ENCODE measurements around the gene LDLRAD4. TPM values are rescaled to one million over a fixed set of nuclear protein-coding genes. Genes with fewer than 3 reads are reported as not detected.

The LDLRAD4 gene
- total and polyA plus RNA-seq, 11 donors = 10.4 to 44.0 (median 29.6) TPM

- Histone ChIP-seq H3K27me3 (no peaks in the 10 kb centered on the region), H3K27ac (no peak overlapping the region), H3K4me3 (no peak overlapping the region), H3K36me3 (peaks cover 0 to 14% (median 0%) of the 10 kb centered on the region in 9 donors), H3K9me3 (no peaks in the 10 kb centered on the region), H3K4me1 (peaks cover 0 to 4% (median 0%) of the 10 kb centered on the region in 12 donors)
- intact Hi-C loops (cut with DNase I) = no loop called here
- no peak for DNase-seq
- WGBS, 4 donors = 85 to 94% (median 89%) methylated on average over 10 of the region's 10 CpGs
- no peak for TF ChIP-seq POLR2A (IDR thresholded peaks at IDR 0.05)
- no peak for TF ChIP-seq CTCF (IDR thresholded peaks at IDR 0.05)
- ATAC-seq = no peak
Measured at GRCh38 chr18:13491138-13491537, 272.6 kb downstream of the LDLRAD4 start.

DNA sequence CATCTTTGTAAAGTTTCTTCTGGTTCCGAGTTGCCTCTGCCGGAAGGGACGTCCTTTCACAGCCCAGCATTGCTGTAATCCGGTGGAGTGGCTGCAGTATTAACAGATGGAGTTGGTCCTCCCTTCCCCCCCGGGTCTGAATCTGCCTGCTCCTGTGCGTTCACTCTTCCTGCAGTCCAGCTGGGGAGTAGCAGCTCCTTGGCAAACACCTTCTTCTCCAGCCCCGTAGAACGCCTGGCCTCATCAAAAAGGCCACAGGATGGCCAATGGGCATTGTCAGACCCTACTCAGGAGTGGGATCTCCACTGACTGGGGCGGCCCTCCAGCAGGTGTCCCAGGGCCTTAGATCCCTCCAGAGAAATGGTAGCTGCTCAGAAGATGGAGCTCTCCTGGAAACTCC lies 273.8 kb downstream of the LDLRAD4 start:
- Histone ChIP-seq H3K4me3 (no peak overlapping the region), H3K4me1 (peaks cover 0 to 4% (median 0%) of the 10 kb centered on the region in 12 donors), H3K27me3 (no peaks in the 10 kb centered on the region), H3K36me3 (peaks cover 0 to 11% (median 0%) of the 10 kb centered on the region in 9 donors), H3K9me3 (no peaks in the 10 kb centered on the region), H3K27ac (no peak overlapping the region)
- TF ChIP-seq CTCF (IDR thresholded peaks at IDR 0.05) = no peak
- TF ChIP-seq POLR2A (IDR thresholded peaks at IDR 0.05) = no peak
- no peak for DNase-seq
- WGBS, 4 donors = 91 to 96% (median 94%) methylated on average over 9 of the region's 9 CpGs
- intact Hi-C loops (cut with DNase I) = no loop called here
- ATAC-seq = no peak

DNA sequence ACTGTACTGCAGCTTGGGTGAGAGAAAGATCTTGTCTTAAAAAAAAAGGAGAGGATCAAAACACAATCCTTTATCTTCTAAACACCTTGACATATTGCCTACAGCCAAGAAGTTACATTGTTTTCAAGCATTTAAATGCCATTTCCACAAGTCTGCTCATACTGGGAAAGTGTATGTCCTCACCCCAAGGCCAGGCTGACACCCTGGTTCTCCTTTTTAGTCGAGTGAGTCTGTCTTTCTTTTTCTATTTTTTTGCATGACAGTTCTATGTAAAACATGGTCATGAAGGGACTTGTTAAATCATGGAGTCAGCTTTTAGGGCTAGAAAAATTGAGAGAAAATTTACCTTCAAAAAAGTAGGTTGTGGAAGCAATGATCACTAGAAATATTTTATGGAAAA lies 274.5 kb downstream of the LDLRAD4 start:
- H3K9me3 ChIP-seq = no peaks in the 10 kb centered on the region
- H3K27ac ChIP-seq = no peak overlapping the region
- DNase-seq = no peak
- no peaks in the 10 kb centered on the region for H3K27me3 ChIP-seq
- intact Hi-C loops (cut with DNase I) = no loop called here
- H3K4me1 ChIP-seq = peaks cover 0 to 4% (median 0%) of the 10 kb centered on the region in 12 donors
- no peak for ATAC-seq
- WGBS, 4 donors = 67 to 83% (median 74%) methylated on average over 1 of the region's 1 CpG
- peaks cover 0 to 15% (median 0%) of the 10 kb centered on the region in 9 donors for H3K36me3 ChIP-seq
- no peak overlapping the region for H3K4me3 ChIP-seq
- TF ChIP-seq CTCF (IDR thresholded peaks at IDR 0.05) (no peak), POLR2A (IDR thresholded peaks at IDR 0.05) (no peak)

DNA sequence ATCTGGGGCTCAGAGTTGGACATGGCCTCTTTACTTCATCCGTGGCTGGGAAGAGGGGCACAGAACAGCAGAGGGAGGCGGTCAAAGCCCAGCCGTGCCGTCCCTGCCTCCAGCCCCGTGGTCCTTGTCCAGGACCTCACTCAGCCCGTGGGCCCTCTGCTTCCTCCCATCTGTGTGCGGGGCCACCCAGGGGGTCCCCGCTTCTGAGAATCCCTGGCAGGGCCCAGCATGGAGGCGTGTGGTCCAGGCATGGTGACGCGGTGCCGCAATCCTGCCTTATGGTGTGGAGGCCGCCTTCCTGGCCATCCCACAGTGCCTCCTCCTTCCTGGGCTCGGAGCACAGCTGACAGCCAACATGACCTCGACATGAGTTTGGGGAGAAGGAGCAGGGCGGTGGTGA lies 275.2 kb downstream of the LDLRAD4 start:
- TF ChIP-seq CTCF (IDR thresholded peaks at IDR 0.05) (no peak), POLR2A (IDR thresholded peaks at IDR 0.05) (no peak)

More for the DNA sequence above, 275.2 kb downstream of the LDLRAD4 start:
- Histone ChIP-seq H3K9me3 (no peaks in the 10 kb centered on the region), H3K27ac (no peak overlapping the region), H3K27me3 (no peaks in the 10 kb centered on the region), H3K4me3 (no peak overlapping the region), H3K36me3 (peaks cover 0 to 21% (median 0%) of the 10 kb centered on the region in 9 donors), H3K4me1 (peaks cover 0 to 4% (median 0%) of the 10 kb centered on the region in 12 donors)
- WGBS, 4 donors = 89 to 92% (median 90%) methylated on average over 16 of the region's 16 CpGs
- intact Hi-C loops (cut with DNase I) = no loop called here
- ATAC-seq = peak in 1 of 4 donors; percentile 38
- no peak for DNase-seq
